GM10266 (cell line): Measurements from ENCODE around the gene CMTM8.

Experiments
- DNase-seq: peaks from one replicate; pipeline ENCODE4 v3.0.0; 2012; ENCODE audit errors: extremely low spot score
- TF ChIP-seq, protein P1 (sequence below): IDR thresholded peaks from 2 replicates; pipeline ENCODE4 v1.5.1; 2012; ENCODE audit warnings: mild to moderate bottlenecking, low read depth; ENCODE audit not compliant: control insufficient read depth, insufficient read depth; ENCODE audit errors: missing control alignments

Gene CMTM8

DNA sequence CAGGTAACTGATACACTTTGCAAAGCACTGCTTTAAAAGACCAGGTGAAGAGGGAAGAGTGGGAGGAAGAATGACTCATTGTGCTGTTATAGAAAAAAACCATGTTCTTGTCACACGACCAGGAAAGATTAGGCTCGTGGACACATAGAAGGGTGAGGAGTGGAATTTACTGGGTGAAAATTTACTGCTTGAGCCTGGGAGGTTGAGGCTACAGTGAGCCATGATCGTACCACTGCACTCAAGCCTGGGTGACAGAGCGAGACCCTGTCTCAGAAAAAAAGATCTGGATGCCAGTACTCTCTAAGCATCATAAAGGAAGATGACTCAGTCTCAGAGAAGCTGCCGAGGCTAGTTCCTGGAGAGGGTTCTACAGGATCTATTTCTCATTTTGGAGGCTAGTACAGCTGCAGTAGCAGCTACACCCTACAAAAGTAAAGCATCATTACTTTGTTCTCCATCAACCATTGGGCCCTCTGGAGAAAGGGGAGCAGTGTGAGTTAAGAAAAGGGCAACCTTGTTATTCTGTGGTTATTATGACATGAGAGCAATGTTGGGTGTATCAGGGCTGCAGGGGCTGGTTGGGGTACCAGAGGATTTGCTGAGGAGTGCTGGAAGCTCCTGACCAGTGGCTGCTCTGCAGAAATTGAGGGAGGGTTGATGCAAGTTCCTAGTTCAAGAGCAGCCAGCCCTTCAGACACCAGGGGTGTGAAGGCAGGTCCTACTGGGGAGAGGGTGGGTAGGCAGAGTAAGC lies 75.4 kb downstream of the CMTM8 start:
- DNase-seq = no peak
- TF ChIP-seq, protein P1, sequence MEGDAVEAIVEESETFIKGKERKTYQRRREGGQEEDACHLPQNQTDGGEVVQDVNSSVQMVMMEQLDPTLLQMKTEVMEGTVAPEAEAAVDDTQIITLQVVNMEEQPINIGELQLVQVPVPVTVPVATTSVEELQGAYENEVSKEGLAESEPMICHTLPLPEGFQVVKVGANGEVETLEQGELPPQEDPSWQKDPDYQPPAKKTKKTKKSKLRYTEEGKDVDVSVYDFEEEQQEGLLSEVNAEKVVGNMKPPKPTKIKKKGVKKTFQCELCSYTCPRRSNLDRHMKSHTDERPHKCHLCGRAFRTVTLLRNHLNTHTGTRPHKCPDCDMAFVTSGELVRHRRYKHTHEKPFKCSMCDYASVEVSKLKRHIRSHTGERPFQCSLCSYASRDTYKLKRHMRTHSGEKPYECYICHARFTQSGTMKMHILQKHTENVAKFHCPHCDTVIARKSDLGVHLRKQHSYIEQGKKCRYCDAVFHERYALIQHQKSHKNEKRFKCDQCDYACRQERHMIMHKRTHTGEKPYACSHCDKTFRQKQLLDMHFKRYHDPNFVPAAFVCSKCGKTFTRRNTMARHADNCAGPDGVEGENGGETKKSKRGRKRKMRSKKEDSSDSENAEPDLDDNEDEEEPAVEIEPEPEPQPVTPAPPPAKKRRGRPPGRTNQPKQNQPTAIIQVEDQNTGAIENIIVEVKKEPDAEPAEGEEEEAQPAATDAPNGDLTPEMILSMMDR = no peak

DNA sequence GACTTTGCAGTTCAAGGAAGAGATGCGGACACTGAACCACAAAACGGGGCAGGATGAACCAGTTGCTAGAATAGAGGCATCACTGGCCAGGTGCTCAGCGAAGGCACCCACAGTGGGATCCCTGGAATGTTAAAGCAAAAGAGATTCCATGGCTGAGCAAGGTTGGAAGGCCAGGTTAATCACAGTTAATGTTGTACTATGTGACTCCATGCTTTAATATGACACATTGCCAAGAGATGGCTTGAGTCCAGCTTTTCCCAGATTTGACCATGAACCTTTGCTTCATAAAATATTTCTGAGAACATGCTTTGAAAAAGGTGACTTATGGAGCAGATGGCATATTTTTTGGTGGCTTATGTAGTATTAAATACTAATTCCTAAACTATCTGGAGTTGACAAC lies 77.0 kb downstream of the CMTM8 start:
- TF ChIP-seq, protein P1 = no peak
- DNase-seq = no peak

DNA sequence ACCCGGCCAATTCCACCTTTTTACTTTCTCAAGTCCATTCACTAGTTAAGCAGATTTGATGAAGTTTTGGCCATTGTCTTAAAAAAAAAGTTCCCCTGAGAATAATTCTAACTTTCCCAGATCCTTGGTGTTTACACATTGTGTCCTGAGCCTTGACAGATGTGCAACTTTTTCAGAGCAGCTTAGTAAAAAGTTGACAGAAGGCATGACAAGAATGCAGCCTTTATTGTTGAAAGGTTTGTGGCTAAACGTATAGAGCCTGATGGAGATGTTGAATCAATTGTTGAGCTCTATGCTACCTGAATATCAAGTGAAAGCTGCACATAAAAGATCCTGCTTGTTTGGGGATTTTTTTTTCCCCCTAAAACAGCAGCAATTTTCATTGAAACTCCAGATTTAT lies 77.8 kb downstream of the CMTM8 start:
- DNase-seq = no peak
- TF ChIP-seq, protein P1 = no peak

DNA sequence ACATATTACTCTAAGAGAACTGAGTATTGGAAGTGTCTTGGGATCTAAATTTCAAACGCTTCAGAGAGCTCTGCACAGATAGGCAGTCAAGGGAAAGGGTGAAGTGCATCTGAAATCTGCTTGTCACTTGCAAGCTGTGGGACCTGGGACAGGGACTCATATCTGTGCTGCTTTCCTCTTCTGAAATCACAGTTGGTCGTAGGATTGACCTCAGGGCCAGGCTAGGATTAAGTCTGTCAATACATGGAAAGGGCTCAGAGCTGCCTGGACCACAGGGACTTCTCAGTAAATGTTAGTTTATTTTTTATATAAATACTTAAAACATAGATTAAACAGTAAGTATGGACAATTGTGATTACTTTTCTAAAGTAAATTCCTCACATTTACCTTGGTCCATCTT lies 78.5 kb downstream of the CMTM8 start:
- DNase-seq = no peak
- TF ChIP-seq, protein P1 = no peak

DNA sequence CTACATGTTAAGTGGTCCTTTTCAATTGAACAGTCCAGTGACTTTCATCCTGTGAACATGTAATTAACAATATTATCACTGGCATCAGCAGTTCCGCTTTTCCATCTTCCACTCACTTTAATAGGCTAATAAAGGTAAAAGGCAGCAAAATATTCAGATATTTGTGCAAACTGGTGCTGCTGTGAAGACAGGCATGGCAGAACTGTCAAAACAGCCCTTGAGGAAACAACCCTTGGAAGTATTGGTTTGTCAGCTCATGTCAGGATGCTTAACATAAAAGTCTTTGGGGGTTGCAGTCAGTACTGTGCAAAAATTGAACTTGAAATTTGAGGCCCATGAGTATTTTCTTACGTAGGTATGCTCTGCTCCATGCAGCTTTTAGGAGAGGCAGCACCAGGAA lies 81.1 kb downstream of the CMTM8 start:
- TF ChIP-seq, protein P1 = no peak
- no peak for DNase-seq

DNA sequence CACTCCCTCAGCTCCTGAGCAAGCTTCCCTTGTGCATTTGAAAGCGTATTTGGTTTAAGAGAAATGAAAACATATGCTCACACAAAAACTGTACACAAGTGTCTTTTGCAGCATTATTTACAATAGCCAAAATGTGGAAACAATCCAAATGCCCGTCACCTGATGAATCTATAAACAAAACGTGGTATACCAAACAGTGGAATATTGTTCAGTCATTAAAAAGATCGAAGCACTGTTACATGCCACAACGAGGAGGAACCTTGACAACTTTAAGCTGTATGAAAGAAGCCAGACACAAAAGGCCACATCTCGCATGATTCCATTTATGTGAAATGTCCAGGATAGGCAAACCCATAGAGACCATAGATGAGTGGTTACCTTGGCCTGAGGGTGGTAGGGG lies 81.6 kb downstream of the CMTM8 start:
- no peak for DNase-seq
- TF ChIP-seq, protein P1 = no peak

DNA sequence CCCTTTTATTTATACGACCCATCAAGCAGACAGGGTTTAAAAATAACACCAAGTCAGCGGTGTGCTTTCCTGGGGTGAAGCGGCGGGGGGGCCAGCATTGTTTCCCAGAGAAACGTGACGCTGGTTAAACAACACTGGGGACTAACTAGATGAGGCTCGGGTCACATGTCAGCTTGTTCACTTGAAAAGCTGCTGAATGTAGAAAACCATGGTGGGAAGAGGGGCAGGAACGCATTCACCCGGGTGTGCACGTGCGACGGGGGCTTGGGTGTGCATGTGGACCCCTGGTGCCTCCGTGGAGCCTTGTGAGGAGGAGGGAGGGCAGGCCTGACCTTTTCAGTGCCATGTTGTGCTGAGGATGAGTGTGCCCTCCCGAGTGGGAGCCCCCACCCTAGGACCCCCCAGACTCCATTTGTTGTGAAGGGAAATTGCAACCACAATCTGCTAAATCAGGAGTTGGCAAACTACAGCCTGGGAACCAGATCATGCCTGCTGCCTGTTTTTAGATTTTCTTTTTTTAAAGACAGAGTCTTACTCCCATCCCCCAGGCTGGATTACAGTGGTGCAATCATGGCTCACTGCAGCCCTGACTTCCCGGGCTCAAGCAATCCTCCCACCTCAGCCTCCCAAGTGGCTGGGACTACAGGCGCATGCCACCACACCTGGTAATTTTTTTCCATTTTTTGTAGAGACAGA lies 82.8 kb downstream of the CMTM8 start:
- TF ChIP-seq, protein P1 = no peak
- no peak for DNase-seq
